ENCODE results near the gene CFAP251.

GRCh38 chr12:121872546-121873215, 45.7 kb upstream of the CFAP251 start:
- no peak for TF ChIP-seq CTCF (conservative IDR thresholded peaks at IDR 0.05; ENCODE audit: low read depth, low read length)
- no peak for TF ChIP-seq EZH2 (IDR thresholded peaks at IDR 0.05; ENCODE audit: low read length, unreplicated experiment)
- no peak for TF ChIP-seq EZH2phosphoT487 (IDR thresholded peaks at IDR 0.05; ENCODE audit: borderline replicate concordance, low read length)
